HL-60 (cell line): ENCODE data around the gene HAO1.

Experiments used
- DNase-seq, 2 experiments: peaks; one replicate each; pipeline ENCODE4 v3.0.0-alpha.2; 2010 to 2020; ENCODE audit warnings: low read depth in 1 of 2, low spot score in 1 of 2
- H3K27ac ChIP-seq: fragments of 250-450 bp; sonication (Bioruptor Pico); replicated peaks from 2 replicates; pipeline ENCODE4 v1.5.1; 2020; ENCODE audit warnings: mild to moderate bottlenecking, moderate library complexity
- H3K27me3 ChIP-seq: fragments of 250-450 bp; sonication (Bioruptor Pico); 2 replicates; pipeline ENCODE4 v1.5.1; 2021; ENCODE audit warnings: mild to moderate bottlenecking, moderate library complexity; ENCODE audit not compliant: insufficient read depth, poor library complexity, severe bottlenecking
- H3K4me3 ChIP-seq: replicated peaks from 2 replicates; pipeline ENCODE4 v1.5.1; 2011; ENCODE audit warnings: mild to moderate bottlenecking, control low read depth, low read length; ENCODE audit not compliant: insufficient read depth
- CTCF ChIP-seq: IDR thresholded peaks from one replicate; pipeline ENCODE4 v1.5.1; 2011; ENCODE audit warnings: low read length, control low read depth, inconsistent platforms; ENCODE audit not compliant: insufficient read depth
- GABPA ChIP-seq: IDR thresholded peaks from 2 replicates; pipeline ENCODE4 v1.6.1; 2012; ENCODE audit warnings: low read depth
- POLR2AphosphoS5 ChIP-seq: IDR thresholded peaks from 2 replicates; pipeline ENCODE4 v1.6.1; 2012; ENCODE audit warnings: low read depth
- SPI1 ChIP-seq: IDR thresholded peaks from 2 replicates; pipeline ENCODE4 v1.6.1; 2012; ENCODE audit warnings: low read depth, mild to moderate bottlenecking, borderline replicate concordance
- TF ChIP-seq, protein P1 (sequence below): IDR thresholded peaks from 2 replicates; pipeline ENCODE4 v1.6.1; 2012; ENCODE audit warnings: low read depth; ENCODE audit not compliant: insufficient replicate concordance

Gene HAO1

DNA sequence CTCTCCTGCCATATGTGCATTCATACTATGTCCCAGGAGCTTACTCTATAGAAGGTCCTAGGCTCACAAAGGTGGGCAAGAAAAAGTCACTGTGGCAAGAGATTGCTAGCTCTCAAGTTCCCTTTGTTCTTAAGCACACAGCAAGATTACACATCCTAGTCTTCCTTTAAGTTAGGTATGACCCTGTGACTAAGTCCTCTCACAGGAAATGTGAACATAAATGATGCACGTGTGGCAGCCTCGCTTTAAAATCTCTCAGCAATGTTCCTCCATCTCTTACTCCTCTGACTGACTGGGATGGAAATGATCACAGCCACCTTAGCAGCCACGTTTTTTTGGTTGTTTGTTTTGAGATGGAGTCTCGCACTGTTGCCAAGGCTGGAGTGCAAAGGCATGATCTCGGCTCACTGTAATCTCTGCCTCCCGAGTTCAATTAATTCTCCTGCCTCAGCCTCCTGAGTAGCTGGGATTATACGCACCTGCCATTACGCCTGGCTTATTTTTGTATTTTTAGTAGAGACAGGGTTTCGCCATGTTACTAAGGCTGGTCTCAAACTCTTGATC, 35.7 kb upstream of the HAO1 start:
- DNase-seq = no peak
- H3K4me3 ChIP-seq = no peak overlapping the region
- H3K27me3 ChIP-seq = no peaks in the 10 kb centered on the region
- TF ChIP-seq POLR2AphosphoS5 = no peak
- TF ChIP-seq CTCF = no peak
- TF ChIP-seq, protein P1, sequence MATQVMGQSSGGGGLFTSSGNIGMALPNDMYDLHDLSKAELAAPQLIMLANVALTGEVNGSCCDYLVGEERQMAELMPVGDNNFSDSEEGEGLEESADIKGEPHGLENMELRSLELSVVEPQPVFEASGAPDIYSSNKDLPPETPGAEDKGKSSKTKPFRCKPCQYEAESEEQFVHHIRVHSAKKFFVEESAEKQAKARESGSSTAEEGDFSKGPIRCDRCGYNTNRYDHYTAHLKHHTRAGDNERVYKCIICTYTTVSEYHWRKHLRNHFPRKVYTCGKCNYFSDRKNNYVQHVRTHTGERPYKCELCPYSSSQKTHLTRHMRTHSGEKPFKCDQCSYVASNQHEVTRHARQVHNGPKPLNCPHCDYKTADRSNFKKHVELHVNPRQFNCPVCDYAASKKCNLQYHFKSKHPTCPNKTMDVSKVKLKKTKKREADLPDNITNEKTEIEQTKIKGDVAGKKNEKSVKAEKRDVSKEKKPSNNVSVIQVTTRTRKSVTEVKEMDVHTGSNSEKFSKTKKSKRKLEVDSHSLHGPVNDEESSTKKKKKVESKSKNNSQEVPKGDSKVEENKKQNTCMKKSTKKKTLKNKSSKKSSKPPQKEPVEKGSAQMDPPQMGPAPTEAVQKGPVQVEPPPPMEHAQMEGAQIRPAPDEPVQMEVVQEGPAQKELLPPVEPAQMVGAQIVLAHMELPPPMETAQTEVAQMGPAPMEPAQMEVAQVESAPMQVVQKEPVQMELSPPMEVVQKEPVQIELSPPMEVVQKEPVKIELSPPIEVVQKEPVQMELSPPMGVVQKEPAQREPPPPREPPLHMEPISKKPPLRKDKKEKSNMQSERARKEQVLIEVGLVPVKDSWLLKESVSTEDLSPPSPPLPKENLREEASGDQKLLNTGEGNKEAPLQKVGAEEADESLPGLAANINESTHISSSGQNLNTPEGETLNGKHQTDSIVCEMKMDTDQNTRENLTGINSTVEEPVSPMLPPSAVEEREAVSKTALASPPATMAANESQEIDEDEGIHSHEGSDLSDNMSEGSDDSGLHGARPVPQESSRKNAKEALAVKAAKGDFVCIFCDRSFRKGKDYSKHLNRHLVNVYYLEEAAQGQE = no peak
- TF ChIP-seq GABPA = no peak
- TF ChIP-seq SPI1 = no peak
- no peak overlapping the region for H3K27ac ChIP-seq

DNA sequence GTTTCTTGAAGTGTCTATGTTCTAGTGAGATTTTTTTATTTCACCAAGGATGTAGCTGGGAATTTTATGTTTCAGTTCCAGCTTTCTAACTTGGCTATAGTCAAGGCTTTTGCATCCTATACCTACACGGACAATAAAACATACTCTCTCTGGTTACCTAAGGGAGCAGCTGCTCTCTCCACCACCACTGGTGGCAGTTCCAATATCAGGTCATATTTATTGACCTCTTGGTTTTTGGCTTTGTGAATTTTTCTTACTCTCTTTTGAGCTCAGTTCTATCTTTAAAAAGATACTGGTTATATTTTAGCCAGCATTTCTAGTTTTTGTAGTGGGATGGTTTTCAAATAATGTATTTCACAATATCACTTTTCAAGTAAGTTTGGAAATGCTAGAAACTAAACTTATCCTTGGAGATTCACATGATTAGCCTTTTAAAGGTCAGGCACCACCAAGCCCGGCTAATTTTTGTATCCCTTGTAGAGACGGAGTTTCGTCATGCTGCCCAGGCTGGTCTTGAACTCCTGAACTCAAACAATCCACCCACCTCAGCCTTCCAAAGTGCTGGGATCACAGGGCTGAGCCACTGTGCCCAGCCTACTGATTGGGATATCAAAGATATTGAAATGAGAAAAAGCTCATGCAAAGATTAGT, 34.7 kb upstream of the HAO1 start:
- no peak for DNase-seq
- H3K27ac ChIP-seq = no peak overlapping the region
- TF ChIP-seq POLR2AphosphoS5 (no peak), CTCF (no peak), SPI1 (no peak), GABPA (no peak)
- TF ChIP-seq, protein P1 = no peak
- no peak overlapping the region for H3K4me3 ChIP-seq
- no peaks in the 10 kb centered on the region for H3K27me3 ChIP-seq

DNA sequence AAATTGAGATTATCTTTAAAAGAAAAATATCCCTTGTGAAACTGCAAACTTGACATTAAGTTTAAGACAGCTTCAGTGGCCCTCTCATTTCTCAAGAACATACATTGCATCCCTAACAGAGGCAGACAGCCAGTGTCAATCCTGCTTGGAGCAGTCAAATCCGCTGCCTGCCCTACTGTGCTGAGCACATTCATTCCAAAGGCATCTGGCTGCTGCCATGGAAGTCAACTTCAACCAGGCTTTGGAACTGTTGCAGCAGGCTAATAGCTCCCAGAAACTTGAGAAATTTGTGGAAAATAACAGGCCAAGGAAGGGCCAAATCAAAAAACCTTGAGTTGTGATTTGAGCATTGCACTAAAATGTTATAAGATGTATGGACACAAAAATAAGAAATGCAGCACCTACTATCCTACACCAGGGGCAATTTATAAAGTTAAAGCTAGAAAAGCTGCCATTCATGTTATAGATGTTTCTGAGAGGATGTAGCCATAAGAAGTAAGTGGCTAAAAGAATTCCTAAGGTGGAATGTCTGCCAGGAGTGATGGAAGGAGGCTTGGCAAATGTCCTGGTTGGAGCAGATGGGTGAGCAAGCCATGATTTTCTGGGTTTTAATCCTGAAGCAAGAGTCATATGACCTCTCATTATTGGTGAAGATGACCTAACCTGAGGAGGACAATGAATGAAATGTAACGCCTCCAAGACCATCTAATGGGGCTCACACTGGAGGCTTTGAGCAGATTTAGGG, 31.4 kb upstream of the HAO1 start:
- Histone ChIP-seq H3K4me3 (no peak overlapping the region), H3K27me3 (no peaks in the 10 kb centered on the region), H3K27ac (no peak overlapping the region)
- no peak for DNase-seq
- TF ChIP-seq CTCF = no peak
- TF ChIP-seq SPI1 = no peak
- TF ChIP-seq POLR2AphosphoS5 = no peak
- no peak for TF ChIP-seq GABPA
- TF ChIP-seq, protein P1 = no peak
